T-helper 2 cell (primary cell): ENCODE data around the gene LRRC4C.

Experiments used
- DNase-seq, 5 experiments: peaks; one replicate each; pipeline versions ENCODE4 v3.0.0 to v3.0.0-alpha.2; 2012 to 2022

The LRRC4C gene

DNA sequence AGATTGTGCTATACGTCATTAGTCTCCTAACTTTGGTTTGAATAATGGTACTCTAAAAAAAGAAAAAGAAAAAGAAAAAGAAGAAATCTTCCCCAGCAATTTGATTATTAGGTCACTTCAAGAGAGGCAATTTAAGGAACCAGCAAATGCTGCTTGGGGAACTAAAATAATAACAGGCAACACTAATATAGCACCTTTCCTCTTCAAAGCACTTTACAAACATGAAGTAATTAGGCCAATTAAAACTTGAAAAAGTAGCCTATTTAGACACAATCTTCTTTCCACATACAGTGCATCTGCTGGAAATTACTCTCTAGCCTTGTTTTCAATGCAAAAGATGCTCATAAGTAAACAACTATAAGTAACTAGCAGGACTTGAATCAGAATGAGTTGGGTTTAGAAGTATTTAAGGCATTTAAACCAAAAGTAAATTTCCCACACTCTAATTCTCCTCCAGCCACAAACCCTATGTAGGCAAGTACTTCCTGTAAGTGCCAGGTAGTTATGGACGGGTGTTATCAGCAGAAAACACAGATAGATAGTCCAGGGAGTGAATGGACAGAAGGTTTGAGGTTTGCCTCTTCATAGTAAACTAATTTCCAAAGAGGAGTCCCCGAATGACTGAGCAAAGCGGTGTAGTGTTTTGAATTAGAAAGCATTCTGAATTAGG is 44.5 kb downstream of the LRRC4C start:
- DNase-seq = no peak

DNA sequence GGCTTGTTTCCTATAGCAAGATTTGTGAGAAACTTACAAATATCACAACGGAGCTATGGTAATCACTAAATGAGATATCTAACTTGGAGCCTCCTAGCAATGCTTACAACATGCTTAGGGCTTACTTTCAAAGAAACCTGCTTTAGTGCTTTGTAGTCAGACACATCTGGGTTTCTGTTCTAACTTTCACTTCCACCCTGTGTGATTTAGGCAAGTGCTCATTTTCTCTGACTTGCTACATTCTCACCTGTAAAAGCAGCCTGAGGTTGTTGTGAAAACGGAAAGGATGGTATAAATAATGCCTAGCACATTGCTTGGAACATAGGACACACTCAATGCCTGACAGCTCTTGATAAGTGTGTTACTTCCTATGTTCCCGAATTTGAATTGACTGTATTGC is 45.6 kb downstream of the LRRC4C start:
- no peak for DNase-seq

DNA sequence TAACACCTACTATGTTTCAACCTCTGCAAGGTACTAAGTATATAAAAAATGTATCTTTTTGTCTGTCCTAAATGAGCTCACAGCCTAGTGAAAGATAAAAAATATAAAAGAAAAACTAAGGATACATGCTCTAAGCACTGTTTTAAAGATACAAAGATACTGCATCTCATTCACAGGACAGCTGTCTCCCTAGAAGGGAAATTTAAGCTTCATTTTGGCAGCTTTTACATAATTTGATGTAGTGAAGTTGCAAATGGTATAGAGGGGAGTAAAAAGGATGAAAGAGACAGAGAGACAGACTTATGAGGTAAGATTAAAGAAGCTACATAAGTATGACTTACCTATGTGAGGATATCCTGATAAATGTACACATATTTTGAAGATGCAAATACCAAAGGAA is 53.6 kb downstream of the LRRC4C start:
- no peak for DNase-seq

DNA sequence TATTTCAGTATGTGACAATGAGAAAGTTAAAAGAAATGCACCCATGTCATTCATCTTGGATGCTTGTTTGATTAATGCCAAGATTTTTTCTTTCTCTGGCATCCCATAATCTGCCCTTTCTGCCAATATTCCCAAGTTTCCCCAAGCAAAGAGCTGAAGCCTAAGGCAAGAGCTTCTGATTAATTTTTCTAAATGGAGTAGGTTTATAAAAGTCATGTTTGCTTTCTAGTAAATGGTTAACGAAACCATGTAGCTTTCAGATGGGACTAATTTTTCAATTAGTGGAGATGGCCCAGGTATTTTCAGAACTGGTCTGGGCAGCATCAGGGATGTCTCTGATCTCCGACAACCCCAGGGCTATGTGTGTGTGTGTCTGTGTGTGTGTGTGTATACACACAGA is 55.3 kb downstream of the LRRC4C start:
- no peak for DNase-seq

DNA sequence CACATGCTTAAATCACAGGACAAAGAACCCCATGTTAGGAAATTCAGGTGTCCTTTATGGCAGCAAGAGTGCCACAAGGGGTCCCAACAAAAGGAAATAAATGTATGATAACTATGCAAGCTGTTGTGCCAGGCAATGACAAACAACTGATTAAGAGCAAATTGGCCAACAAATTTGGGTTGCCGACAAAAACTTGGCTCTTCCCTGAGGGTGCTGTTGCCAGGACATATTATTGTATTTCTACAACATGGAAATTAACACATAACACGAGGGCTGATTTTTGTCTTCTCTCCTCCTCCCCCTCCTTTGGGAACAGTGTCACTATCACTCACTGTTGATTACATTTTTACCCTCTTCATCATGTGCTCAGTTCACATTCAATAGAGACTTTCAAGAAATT is 56.0 kb downstream of the LRRC4C start:
- no peak for DNase-seq

DNA sequence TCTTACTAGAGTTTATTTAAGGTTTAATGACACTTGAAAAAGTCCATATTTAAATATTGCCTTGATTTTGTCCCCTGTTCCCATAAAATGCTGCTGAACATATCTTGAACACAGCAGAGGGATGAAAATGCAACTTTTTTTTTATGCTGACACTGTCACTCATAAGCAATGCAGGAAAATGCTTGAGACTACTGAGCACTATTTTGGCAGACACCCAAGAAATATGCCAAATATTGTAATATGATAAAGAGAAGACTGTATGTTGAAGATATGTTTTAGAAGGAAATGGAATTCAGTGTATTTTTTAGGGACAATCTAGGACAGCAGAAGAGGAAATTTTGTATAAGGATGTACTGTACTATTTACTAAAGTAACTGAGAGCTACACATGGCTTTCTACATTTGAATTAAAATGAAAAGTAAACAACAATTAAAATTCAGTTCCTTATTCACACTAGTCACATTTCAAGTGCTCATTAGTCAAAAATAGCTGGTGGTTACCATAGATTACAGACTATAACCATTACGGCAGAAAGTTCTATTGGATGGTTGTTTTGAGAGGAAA is 58.6 kb downstream of the LRRC4C start:
- no peak for DNase-seq

DNA sequence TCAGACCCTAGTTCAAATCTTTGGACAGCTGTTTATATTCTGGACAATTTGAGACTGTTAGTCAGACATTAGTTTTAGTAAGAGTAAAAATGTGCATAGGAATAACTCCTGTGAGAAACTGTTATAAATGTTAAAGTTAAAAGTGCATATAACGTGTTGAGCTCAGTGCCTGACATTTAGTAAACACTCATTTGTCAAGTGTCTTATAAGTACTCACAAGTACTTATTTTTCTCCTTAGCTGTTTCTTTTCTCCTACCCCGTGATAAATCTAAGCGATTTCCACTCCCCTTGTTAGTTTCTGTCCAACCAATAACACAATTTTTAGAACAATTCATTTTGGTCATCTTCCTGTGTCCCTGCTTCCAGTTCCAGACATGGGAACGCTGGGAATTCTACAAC is 59.3 kb downstream of the LRRC4C start:
- no peak for DNase-seq

DNA sequence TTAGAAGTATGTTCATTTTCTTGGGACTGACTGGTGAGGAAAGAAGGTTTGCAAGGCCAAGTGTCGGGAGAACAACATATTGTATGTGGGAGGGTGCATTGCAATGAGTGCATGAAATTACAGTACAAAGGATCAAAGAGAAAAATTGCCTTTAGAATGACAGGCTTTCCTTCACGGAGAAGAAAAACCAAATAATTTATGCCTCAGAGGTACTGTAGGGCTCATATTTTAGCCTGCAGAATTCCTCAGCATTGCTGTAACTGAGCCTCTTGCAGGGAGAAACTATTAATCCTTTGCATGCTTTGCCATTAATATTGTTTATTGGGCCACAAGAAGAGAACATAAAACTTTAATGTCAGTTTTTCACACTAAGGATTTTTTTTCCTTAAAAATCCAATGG is 60.1 kb downstream of the LRRC4C start:
- no peak for DNase-seq

DNA sequence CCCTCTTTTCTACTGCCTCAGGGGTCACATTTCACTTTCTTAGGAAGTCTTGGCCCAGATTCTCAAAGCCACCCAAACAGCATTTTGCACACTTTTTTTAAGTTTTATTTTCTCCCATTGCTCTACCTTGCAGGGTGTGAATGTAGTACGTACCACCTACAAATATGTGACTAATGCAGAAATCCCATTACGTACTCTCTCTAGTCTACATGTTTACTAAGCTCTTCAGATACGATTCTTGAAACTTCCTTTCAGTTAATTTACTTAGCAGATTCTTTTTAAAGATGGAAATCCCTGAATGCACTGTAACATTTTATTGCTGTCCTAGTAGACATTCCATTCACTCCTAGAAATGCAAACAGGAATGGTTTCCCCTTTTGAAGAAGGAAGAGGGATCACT is 61.3 kb downstream of the LRRC4C start:
- DNase-seq = no peak

DNA sequence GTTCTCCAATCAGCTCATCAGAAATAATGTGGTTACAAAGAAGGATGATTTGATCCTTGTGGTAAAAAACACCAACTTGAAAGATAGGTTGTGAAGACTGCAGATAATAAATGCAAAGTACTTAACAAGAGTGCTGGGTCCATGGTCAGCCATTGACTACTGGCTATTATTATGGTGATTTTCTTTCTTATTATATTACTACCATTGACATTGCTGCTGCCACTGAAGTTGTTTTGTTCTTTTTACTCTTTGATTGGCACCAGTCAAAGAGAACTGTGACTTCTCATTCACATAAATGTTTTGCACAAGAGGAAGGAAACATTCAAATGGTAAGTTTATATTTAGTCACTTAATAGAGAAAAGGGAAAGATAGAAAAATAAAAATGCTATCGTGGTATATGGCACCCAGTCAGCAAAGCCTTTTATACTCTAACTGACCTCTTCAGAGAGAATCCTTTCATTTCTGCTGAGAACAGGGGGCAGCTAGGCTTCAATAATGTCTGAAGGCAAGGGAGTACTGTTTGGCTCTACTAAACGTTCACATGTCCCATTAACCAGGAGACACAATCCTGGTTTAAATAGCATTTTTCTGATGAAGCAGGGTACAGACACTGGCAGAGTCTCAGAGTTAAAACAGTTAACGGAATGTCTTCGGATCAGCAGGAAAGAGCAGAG is 64.8 kb downstream of the LRRC4C start:
- no peak for DNase-seq

DNA sequence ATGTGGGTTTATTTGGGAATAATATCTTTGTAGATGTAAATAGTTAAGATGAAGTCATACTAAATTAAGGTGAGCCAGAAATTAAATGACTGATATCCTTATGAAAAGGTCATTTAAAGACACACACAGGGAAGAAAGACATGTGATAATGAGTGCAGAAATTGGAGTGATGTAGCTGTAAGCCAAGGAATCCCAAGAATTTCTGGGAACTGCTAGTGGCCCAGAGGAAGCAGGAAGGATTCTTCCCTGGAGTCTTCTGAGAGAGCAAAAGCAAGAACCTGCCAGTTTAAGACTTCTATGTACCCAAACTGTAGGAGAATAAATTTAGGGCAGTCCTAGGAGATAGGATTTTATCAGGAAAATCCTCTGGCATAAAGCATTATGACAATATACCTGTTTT is 66.9 kb downstream of the LRRC4C start:
- DNase-seq = no peak

DNA sequence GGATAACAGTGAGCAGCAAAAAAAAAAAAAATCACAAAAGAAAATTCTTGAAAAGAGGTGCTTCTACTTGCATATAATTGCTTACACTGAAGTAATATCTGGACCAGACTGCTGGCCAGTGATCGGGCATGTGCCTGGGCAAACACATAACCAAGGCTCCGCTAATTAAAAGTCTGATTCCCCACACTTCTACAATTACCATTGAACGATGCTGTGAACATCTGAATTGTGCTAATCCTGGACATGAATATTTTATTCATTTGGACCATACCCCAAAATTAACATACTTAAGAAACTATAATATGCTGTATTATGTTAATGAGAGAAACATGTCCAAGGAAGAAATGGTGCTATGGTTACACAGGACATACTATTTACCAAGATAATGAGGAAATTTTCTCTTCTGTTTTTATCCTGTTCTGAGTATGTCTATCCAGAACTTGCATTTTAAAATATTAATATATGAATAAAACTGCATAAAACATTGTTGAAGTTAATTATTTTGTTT is 69.8 kb downstream of the LRRC4C start:
- DNase-seq = no peak

DNA sequence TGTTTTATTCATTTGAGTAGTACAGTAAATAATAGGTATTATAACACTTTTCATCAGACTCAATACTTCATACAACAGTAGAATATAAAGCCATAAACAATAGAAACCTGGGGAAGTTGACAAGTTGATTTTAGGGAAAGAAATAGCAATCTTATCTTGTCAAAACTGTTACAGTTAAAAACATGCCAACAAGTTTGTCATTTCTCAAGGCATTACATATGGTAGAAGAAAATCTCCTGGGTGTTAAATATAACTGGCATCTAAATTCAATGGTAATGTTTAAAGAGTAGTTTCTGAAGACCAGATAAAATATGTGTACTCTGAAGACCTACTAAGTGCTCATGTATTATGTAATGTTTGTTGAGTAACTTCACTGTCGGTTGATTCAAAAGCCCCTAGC is 75.1 kb downstream of the LRRC4C start:
- no peak for DNase-seq

DNA sequence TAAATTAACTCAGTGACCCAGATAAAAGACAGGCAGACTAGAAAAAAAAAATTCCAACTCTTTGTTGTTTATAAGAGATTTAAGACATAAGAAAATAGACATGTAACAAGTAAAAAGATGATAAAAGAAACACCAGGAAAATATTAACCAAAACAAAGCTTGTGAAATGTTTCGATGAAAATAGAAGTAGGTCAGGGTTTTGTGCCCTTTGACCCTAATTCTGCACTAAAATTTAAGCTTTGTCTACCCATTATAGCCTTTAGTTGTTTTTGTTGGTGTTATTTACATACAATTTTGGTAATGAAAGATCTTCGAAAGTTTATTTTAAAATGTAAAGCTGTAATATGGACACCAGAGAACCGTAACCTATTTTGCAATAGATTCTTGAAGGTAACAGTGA is 75.7 kb downstream of the LRRC4C start:
- DNase-seq = no peak

DNA sequence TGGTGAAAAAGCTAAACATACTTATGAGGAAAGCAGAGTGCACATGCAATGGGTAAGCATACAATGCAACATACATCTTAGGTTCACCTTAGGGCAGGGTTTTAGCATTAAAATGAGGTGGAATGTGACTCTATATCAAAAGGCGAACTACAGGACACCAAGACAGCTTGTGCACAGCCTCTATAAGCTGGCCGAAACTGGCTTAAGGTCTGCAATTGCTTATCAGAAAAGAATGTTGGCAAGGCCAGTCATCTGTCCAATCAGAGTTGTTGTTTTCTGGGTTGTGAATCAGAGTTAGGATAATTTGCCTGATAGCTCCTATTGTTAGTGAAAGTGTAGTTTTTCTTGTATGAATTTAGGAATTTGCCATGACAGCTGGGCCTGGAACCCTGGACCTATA is 76.5 kb downstream of the LRRC4C start:
- no peak for DNase-seq

DNA sequence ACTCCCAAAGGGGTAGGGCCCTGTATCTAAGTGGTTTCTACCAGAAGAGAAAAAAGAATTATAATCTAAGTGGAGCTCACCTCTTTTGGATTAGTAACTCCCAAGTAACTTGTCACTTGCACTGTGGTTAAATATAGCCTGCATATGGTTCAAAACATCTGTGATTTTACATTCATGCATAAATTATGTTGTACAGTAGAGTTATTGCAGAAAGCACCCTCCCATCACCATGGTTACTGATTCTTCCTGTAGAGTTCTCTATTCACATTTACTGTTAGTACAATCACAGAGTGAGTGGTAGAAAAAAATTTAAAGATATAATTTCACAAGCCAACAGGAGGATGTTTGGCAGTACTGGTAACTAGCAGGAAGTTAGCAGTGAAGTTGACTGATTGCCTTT is 80.4 kb downstream of the LRRC4C start:
- DNase-seq = no peak

DNA sequence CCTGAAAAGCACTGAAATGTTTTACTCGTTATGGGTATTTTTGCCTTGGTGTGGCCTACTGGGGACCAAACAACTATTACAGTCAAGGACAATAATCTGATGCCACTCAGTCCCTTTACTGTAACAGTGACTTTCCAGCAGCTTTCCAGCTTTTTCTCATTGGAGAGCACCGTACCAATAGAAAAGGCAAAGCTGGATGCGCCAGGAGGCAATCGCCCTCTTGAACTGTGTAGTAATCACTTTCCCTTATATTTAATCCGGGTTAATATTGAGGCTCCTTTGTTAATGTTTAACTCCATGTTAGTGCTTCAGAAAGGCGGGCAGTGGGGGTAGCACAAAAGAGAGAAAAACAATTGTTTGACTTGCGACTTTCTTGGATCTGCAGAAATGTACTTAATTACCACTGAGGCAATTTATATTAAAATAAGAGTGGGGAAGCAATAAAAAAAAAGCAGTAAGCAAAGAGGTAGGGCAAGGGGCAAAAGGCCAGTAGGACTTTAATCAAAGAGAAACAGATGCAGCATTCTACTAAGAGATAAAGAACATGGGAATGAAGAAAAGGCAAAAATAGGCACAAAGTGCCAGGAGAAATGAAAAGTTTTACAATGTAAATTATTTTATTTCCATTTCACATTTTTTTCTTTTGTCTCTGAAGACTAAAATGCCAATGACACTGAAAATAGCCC is 81.6 kb downstream of the LRRC4C start:
- no peak for DNase-seq

DNA sequence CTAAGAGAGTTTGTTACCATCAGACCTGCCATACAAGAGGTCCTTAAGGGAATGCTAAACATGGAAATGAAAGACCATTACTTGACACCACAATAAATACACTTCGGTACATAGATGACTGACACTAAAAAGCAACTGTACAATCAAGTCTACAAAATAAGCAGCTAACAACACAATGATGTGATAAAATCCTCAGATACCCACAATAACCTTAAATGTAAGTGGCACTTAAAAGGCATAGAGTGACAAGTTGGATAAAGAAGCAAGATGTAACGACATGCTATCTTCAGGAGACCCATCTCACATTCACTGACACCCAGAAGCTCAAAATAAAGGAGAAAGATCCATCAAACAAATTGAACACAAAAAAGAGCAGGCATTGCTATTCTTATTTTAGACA is 107.6 kb downstream of the LRRC4C start:
- no peak for DNase-seq

DNA sequence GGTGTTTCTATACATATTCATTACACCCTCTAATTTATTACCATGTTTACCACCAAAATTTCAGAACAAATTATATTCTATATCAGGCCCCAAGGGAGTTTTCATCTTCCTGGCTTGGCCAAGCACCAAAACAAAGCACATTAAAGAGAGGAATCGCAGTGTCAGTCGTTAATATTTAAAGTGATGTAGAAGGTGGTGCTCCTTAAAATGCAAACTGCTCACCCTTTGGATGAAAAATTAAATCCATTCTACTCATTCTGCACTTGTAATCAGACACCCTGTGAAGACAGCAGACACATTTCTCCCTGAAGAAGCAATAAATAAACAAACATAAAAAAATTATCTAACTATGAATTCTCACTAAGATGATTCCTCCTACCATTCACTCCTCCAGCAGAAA is 113.4 kb downstream of the LRRC4C start:
- no peak for DNase-seq

DNA sequence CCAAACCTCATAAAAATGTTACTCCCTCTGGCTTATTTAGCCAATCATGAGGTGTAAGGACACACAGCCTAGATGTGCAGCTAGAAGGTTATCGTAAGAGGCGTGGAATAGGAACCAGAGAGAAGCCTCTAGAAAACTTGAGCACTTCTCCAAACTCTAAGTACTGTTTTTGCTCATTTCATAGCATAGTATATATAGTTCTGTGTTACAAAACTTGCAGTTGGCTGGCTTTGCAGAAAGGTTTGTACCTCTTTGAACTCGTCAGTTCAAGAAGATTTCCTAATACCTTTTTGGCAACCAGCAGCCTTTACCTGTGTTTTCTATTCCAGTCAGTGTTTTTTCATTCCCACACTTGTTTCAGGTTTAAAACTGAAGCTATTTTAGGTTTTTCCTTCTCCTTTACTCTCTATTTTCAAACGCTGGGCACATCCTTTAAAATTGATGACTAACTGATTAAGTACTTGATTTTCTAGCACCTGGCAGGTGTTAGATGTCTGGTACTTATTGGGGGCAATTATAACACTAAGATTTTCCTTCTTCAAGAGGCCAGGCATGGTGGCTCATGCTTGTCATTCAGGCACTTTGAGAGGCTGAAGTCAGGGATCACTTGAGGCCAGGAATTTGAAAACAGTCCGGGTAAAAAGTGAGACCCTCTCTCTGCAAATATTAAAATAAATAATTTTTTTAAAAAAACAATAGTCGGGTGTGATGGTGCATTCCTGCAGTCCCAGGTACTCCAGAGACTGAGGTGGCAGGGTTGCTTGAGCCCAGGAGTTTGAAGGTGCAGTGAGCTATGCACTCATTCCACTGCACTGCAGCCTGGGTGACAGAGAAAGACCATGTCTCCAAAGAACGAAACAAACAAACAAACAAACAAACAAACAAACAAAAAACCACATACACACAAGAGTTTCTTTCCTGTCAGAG is 125.2 kb downstream of the LRRC4C start:
- no peak for DNase-seq

DNA sequence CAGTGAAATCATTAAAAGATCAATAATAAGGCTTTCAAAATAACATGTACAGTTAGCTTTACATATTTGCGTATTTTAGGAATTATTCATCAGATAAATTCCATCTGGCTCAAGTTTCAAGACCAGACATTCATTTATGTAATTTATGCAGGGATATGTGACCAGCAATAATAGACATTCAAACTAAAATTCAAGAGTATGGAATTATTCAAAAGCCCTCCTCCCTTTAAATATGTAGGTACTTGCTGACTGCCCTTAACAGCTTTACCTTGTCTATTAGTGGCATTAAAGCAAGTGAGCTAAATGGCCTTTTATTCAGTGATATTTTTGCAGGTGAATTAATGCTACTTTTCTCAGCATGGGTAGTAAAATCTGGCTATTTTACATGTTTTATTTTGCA is 126.1 kb downstream of the LRRC4C start:
- no peak for DNase-seq

DNA sequence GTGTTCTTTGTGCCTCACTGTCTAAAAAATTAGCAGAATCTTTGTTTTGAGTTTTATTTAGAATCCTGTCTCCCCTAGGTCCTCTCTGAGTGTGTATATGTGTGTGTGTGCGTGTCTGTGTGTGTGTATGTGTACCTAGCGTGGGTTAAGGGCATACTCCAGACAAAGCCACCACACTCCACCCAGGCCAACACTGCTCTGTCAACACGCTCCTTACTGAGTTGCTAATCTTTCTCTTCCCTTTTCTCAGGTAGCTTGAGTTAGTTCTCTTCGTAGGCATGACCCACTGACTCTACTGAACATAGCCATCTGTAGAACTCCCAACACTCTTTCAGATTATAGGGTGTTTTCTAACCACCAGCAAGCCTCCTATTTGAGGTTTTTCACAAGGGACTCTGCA is 131.1 kb downstream of the LRRC4C start:
- no peak for DNase-seq

DNA sequence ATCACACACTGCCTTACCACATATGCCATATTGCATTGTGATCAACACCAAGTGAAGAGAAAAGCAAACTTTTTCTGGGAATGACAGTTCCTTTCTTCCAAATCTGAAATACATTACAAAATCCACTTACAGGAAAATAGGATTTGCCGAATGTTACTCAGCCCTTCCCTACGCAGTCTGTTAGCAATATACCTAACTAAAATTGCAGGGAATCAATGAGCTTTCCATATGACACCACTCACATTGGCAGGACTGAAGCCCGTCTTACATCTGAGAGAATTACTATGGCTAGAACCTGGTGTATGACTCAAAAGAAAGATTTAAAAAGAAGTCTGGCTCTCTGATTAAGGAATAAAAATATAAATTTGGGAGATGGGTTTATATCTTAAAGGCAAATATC is 136.0 kb downstream of the LRRC4C start:
- DNase-seq = no peak
